Activated CD4-positive, alpha-beta T cell treated with anti-CD3 and anti-CD28 coated beads, Interleukin-2, amount 50 U/mL, for 16 hours (primary cell): Measurements from ENCODE around the gene RNF7.
"Not testable (repeated sequence)": the region's sequence is repeated elsewhere in the genome, so short reads cannot be mapped to it uniquely, and the experiment has no call there.

Experiments
- DNase-seq: peaks from one replicate; pipeline ENCODE4 v3.0.0-alpha.2; 2020

The RNF7 gene

GRCh38 chr3:141735770-141736465 is 2.2 kb upstream of the RNF7 start:
- no peak for DNase-seq

DNA sequence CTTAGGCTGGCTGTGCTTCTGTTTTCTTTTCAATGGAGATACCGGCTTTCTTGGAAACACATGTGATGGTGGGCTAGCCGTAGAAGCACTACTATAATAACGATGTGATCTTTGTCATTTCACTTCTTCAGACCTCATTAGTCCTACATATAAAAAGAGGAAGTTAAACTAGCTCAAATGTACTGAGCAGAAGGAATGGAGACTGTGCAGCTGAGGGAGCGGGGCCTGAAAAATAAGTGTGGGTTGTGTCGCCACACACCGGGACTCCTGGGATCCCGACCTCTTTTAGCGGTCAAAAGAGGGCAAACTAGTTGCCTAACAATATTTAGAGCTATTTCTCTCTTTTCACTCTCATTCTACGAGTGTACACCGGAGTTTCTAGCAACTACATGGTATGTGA is 1.0 kb upstream of the RNF7 start:
- DNase-seq: no peak

- no peak for DNase-seq
Observed at GRCh38 chr3:141737678-141738021, 448 bp upstream of the RNF7 start.

GRCh38 chr3:141738891-141739363 is 829 bp downstream of the RNF7 start:
- peak; percentile 44 for DNase-seq

DNA sequence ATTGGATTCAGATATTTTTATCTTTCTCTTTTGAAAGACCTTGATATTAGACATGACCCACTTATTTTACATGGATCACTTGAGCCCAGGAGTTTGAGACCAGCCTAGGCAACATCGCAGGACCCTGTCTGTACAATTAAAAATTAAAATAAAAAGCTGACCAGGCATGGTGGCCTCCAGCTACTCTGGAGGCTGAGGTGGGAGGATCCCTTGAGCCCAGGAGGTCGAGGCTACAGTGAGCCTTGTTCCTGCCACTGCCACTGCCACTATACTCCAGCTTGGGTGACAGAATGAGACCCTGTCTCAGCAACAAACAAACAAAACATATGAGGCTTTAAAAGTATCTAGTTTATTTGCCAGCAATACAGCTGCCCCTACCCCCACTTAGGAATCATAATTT is 1.6 kb downstream of the RNF7 start:
- DNase-seq: no peak

- no peak for DNase-seq
Observed at GRCh38 chr3:141740349-141740748, 2.3 kb downstream of the RNF7 start.

- no peak for DNase-seq
Observed at GRCh38 chr3:141743305-141743704, 5.2 kb downstream of the RNF7 start.

DNA sequence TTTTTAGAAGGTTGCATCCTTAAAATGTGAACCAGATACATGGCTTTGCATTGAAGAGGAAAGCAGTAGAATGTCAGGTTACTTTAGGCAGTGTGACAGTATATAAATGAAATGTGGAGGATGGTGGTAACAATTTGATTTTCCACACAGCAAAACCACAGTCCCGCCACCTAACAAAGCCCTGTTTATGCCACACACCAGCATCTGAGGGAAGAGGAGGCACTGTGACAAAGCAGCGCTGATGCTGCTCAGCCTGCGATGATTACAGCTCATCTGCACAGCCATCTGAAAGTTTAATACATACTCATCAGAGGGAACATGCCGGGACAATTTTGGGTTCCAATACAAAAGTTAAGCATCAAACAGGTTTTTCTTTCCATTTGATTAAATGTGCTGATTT is 8.9 kb downstream of the RNF7 start:
- no peak for DNase-seq

GRCh38 chr3:141753399-141753798 is 15.3 kb downstream of the RNF7 start:
- no peak for DNase-seq

GRCh38 chr3:141754032-141754431 is 15.9 kb downstream of the RNF7 start:
- no peak for DNase-seq

GRCh38 chr3:141762552-141762951 is 24.5 kb downstream of the RNF7 start:
- DNase-seq: not testable (repeated sequence)

DNA sequence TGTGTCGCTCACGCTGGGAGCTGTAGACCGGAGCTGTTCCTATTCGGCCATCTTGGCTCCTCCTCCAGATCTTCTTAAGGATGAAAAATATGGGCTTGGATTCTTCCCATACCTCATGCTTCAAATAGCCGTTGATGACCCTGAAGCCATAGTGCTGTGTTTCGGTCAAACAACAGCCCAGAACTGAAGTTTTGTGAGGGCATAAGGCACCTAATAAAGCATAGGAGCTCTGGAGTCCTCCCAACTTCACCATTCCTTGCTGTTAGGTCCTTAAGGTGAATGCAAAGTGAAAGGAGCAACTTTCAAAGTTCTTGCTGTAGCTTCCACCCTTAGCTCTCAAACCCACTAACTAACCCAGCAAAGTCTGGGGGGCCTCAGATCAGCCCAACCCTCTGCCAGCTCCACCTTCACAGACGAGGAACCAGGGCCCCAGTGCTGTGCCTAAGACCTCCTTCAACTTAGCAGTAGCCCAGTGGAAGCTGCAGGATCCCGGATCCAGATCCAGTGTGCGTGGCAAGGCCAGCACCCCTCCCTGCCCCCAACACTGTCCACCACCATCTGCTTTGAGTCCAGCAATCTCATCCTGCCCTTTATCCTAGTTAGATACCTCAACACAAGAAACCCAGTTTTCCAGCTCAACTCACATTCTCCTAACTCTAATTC is 25.1 kb downstream of the RNF7 start, which contains the start of gene GRK7:
Gene GRK7, plus strand, starts transcription at position 321 of the 663 bp plus-strand sequence. CDS start 14,877 bp downstream, outside the sequence.
- DNase-seq: no peak

GRCh38 chr3:141764045-141764444 is 25.9 kb downstream of the RNF7 start:
- DNase-seq: no peak

GRCh38 chr3:141764465-141764864 is 26.4 kb downstream of the RNF7 start:
- DNase-seq: no peak

GRCh38 chr3:141764986-141765385 is 26.9 kb downstream of the RNF7 start:
- DNase-seq: no peak

DNA sequence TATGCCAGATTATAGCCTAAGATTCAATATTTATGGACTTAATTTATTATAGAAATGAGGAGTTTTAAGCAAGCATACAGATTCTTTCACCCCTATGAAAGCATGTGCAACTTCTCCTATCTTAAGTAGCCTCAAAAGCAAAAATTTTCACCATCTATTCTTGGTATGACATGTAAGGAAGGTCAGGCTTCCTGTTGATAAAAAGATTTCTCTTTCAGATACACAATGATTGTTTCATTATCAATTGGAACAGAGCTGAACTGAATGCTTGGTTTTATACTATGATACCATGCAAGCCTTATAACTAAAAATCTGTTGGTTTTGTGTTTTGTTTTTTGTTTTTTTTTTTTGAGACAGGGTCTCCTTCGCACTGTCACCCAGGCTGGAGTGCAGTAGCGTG is 29.0 kb downstream of the RNF7 start:
- DNase-seq: peak; percentile 44

DNA sequence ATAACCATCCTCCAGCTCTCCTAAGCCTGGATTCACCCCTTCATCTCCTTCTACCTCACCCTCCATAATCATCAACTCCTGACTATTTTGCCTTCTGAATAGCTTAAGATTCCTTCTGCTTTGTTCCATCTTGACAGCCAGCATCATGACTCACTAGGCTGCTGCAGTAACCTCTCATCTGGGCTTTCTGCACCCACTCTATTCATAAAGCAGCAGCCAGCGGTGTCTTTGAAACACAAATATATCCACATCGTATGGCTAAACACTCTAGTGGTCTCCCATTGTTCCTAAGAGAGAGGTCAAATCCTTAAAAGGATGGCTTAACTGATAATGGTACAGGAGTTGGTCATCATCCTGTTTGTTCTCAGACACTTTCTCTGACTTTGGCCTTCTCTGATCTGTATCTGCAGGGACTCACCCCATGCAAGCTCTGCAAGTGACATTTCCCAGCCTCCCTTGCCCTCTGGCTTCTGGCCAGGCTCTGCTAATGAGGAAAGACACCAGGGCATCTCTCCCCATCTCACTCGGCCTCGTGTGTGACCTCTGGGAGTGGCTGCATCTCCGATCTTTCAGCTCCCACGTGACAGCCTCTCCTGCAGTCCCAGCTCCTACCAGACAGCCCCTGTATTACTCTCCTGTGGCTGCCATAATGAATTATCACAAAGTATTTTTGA is 31.3 kb downstream of the RNF7 start:
- DNase-seq: no peak

DNA sequence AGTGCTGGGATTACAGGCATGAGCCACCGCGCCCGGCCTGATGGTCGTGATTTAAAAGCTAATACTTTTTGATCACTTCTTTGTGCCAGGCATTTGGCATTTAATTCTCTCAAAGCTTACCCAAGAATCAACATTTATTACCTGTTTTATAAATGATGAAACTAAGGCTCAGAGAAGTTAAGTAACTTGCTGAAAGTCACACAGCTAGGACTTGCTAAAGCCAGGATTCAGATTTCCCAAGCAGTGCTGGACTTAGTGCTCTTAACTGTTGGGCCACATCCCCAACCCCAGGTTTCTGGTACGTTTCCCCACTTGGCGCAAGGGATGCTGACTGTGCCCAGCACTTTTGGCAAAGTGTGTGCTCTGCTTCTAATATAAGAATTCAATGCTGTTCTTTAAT is 35.6 kb downstream of the RNF7 start:
- DNase-seq: no peak

DNA sequence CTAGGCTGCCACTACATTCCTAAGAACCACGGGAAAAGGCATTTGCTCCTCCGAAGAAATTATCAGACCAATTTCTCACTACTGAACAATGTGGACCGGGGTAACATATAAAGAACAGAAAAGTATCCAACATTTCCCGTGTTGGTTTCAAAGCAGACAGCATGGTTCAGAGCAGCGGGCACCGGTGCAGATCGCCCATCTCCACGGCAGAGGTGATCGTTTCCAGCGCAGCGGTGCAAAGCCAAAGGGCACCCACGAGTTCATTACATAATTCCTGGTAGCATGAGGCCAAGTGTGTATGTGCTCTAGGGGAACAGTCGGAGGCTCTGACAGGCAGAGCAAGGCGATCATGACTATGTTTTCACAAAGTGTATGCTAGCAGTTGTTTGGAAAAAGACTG is 38.3 kb downstream of the RNF7 start:
- DNase-seq: no peak

- DNase-seq: no peak
Observed at GRCh38 chr3:141776885-141777284, 38.8 kb downstream of the RNF7 start.

DNA sequence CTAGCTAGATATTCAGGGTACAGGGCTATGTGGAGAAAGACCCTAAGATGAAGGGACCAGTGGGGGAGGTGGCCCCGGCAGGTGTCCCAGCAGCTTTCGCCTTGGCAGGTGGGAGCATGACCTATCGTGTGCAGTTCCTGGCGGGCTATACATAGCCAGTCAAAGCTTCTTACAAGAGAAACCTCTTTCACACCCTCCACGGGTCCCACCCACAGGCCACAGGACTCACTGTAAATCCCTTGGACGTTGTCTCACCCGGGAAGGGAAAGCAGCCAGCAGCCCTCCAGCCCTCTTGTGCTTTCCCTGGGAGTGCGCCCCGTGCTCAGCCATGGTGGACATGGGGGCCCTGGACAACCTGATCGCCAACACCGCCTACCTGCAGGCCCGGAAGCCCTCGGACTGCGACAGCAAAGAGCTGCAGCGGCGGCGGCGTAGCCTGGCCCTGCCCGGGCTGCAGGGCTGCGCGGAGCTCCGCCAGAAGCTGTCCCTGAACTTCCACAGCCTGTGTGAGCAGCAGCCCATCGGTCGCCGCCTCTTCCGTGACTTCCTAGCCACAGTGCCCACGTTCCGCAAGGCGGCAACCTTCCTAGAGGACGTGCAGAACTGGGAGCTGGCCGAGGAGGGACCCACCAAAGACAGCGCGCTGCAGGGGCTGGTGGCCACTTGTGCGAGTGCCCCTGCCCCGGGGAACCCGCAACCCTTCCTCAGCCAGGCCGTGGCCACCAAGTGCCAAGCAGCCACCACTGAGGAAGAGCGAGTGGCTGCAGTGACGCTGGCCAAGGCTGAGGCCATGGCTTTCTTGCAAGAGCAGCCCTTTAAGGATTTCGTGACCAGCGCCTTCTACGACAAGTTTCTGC is 40.1 kb downstream of the RNF7 start:
- DNase-seq: no peak

DNA sequence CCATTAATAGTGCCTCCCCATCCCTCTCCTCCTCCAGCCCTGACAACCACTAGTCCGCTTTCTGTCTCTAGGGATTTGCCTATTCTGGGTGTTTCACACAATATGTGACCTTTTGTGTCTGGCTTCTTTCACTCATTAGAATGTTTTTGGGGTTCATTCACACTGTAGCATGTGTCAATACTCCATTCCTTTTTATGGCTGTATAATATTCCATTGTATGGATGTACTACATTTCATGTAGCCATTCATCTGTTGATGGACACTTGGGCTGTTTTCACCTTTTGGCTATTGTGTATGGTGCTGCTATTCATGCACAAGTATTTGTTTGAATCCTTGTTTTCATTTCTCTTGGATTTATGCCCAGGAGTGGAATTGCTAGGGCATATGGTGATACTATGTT is 41.6 kb downstream of the RNF7 start:
- DNase-seq: no peak

DNA sequence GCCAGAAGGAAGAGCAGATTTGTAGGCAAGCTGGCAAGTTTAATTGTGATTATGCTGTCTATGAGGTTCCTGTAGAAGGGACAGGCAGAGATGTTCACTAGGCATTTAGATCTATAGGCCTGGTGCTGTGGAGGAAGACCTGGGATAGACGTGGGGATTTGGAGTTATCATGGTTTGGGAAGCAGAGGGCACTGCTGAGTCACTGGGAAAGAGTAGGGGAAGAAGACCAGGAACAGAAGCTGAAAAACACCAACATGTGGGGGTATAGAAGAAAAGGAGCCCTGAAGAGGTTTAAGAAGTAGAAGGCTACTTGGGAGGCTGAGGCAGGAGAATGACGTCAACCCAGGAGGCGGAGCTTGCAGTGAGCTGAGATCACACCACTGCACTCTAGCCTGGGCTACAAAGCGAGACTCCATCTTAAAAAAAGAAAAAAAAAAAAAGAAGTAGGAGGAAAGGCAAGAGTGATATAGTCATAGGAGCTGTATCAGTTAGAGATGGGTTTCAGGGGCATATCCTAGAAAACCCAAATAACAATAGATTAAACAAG is 44.4 kb downstream of the RNF7 start:
- DNase-seq: no peak
